ENCODE measurements around the gene COMMD1.
"Not testable (repeated sequence)": the region's sequence is repeated elsewhere in the genome, so short reads cannot be mapped to it uniquely, and the experiment has no call there.

COMMD1 gene

GRCh38 chr2:62141142-62141740 is 235.8 kb downstream of the COMMD1 start:
- no peak for DNase-seq (ENCODE audit: low spot score)

DNA sequence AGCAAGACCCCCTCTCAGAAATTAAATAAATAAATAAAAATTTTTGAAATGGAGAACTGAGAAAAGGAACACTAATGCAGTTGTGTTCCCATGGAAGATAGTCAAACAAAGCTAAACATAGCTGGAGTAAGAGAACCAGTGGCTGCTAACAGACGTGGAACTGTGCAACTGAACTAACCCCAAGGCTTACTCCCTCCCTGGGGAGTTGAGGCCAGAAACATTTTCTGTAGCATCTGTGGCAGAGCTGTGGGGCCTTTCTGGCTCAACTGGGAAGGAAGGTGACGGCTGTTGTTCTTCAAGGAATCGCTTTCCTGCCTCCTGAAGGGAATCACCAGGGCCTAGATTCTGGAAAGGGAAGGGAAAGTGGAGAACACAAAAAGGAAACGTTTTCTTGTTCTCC is 236.6 kb downstream of the COMMD1 start:
- DNase-seq (ENCODE audit: low spot score): no peak

DNA sequence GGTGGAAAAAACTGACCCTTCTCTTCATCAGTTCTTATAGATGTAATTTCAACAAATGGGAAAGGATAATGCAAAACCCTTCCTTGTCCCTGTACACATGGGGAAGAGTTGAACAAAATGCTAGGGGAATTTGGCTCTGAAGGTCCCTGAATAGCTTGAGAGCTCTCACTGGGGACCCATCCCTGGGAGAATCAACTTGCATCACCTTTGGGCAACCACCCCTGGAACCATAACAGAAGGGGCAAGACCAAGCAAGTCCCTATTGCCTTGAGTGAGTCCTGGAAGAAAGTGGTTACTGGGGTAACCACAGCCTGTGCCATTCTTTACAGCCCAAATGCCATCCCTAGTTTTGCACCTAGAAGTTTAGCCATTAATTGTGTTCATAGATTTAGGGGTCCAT is 238.2 kb downstream of the COMMD1 start:
- no peak for DNase-seq (ENCODE audit: low spot score)

DNA sequence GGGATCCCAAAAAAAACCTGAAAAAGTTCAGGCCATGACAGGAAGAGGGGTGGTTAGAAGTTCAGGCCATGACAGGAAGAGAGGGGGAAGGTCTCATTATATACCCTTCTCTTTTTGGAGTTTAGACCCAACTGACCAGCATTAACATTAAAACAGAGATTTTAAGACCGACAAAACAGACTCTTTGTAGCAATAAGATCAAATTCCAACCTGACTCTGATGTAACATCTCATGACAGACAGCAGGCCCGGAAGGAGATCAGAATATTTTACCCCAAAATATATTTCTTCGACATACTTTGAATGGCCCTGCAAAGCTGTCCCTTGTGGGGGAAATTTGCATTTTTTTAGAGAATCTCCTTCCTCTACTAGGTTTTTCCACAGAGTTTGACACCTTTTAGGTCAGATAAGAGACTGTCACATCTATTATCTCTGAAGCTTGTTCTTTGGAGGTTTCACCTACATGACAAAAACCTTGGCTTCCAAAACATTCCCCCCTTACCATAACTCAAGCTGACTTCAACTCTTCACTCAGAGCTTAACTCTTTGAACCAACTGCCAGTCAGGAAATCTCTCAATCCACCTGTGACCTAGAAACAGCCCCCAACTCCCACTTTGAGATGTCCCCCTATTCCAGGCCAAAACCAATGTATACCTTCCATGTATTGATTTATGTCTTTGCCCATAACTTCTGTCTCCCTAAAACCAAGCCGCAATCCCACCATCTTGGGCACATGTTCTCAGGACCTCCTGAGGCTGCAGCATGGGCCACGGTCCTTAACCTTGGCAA is 239.4 kb downstream of the COMMD1 start:
- no peak for DNase-seq (ENCODE audit: low spot score)

- DNase-seq (ENCODE audit: low spot score): no peak
These were observed 240.1 kb downstream of the COMMD1 start for GRCh38 chr2:62145478-62146100.

DNA sequence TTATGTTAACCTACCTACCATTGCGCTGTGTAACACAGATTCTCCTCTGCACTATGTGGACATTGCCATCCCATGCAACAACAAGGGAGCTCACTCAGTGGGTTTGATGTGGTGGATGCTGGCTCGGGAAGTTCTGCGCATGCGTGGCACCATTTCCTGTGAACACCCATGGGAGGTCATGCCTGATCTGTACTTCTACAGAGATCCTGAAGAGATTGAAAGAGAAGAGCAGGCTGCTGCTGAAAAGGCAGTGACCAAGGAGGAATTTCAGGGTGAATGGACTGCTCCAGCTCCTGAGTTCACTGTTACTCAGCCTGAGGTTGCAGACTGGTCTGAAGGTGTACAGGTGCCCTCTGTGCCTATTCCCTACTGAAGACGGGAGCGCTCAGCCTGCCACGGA is 241.3 kb downstream of the COMMD1 start:
- not testable (repeated sequence) for DNase-seq (ENCODE audit: low spot score)

- no peak for DNase-seq (ENCODE audit: low spot score)
These were observed 242.3 kb downstream of the COMMD1 start for GRCh38 chr2:62147610-62148301.

- DNase-seq (ENCODE audit: low spot score): no peak
These were observed 244.2 kb downstream of the COMMD1 start for GRCh38 chr2:62149708-62150107.

- no peak for DNase-seq (ENCODE audit: low spot score)
These were observed 245.3 kb downstream of the COMMD1 start for GRCh38 chr2:62150597-62151305.

- DNase-seq (ENCODE audit: low spot score): no peak
These were observed 245.8 kb downstream of the COMMD1 start for GRCh38 chr2:62151306-62151638.

DNA sequence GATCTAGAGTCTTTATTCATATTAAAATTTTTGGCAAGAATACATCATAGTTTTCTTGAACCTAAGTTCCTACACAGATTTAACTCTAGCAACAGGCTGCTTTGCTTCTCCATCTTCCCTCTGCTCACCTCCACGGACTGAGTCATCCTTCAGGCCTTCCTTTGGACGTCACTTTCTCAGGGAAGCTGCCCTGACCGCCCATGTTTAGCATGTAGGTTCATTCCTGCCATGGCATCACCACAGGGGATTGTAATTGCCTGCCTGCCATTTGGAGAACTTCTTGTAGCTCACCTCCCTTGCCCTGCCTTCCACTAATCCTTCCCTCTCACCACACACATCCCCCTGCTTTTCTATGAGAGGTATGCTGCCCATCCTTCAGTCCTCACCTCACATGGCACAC is 246.5 kb downstream of the COMMD1 start:
- no peak for DNase-seq (ENCODE audit: low spot score)

- DNase-seq (ENCODE audit: low spot score): no peak
These were observed 251.5 kb downstream of the COMMD1 start for GRCh38 chr2:62156861-62157496.

- DNase-seq (ENCODE audit: low spot score): no peak
These were observed 253.1 kb downstream of the COMMD1 start for GRCh38 chr2:62158444-62159121.

DNA sequence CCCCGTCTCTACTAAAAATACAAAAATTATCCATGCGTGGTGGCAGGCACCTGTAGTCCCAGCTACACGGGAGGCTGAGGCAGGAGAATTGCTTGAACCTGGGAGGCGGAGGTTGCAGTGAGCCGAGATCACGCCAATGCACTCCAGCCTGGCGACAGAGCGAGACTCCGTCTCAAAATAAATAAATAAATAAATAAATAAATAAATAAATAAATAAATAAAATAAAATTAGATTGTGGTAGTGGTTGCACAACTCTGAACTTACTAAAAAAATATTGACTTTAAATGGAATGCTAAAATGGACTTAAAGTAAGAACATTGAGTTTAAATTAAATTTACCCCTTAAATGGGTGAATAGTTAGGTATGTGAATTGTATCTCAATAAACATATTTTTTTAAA is 255.2 kb downstream of the COMMD1 start:
- not testable (repeated sequence) for DNase-seq (ENCODE audit: low spot score)

DNA sequence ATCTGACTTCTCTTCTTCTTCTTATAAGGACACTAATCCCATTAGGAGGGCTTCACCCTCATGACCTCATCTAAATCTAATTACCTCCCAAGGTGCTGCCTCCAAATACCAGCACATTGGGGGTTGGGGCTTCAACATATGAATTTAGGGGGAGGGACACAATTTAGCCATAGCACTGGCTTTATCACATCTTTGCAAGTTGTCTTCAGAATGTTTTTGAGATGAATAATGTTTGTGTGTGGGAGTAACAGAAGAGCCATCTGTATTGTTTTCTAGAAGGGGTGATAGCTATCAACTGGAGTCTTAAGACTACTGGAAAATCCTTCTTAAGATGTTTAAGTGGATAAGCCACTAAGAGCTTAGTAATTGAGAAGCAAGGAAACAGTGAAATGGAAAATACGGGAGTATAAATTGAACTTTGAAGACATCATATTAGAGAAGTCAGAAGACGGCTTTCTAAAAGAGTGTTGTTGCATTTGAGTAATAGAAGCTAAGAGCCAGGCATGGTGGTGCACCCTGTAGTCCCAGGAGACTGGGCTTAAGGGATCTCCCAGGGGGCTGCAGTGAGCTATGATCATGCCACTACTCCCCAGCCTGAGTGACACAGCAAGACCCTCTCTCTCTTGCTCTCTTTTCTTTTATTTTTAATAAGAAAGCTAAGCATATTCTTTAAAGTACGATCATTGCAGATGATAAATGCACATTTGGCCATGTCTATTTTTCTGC is 257.8 kb downstream of the COMMD1 start:
- DNase-seq (ENCODE audit: low spot score): no peak

DNA sequence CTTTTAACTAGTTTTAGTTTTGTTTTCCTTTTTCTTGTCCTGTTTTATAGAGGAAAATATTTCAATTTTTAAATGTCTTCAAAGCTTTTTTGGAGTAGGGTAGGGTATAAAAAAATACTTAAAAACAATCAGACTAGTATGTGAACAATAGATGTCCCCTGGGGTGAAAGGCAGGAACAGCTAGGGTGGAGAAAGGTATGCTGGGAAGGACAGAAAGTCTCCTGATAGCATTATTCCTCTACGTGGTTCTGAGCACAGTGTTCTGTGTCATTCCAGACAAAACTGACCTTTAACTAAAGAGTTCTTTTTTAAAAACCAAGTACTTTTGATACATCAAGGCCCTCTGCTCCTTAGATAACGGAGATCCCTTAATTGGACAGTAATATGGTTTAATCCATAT is 258.4 kb downstream of the COMMD1 start:
- no peak for DNase-seq (ENCODE audit: low spot score)

- DNase-seq (ENCODE audit: low spot score): no peak
These were observed 270.3 kb downstream of the COMMD1 start for GRCh38 chr2:62175728-62176127.

- no peak for DNase-seq (ENCODE audit: low spot score)
These were observed 271.3 kb downstream of the COMMD1 start for GRCh38 chr2:62176801-62177200.

GRCh38 chr2:62177392-62178049 is 272.0 kb downstream of the COMMD1 start:
- DNase-seq (ENCODE audit: low spot score): no peak

DNA sequence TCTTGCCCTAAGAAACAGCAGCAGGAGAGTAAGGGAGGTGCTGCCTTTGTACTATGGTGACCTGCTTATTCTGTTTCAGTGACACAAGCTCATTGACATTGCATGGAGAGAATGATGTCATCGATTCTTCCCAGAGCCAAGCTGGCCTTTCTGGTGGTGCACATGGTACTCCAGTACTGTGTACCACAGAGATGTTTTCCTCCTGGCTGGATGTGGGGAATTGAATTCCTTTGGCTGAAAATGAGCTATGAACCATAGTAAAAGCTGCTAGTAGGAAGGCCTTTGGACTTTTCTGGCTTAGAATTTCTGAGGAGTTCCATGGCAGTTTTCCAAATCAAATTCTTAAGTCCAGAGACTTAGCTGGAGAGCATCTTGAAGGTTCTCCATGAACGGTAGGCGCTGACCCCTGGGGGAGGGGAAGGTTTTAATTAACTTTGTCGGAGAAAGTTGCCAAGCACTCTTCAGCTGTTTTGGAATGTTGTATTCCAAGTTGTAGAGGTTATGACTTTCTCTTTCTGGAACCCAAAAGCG is 273.3 kb downstream of the COMMD1 start:
- DNase-seq (ENCODE audit: low spot score): peak; percentile 26

All from pons (tissue), 1 donor.